KOPT-K1 (cell line): Measurements from ENCODE around the gene FOXD4L5.
"Not testable (repeated sequence)": the region's sequence is repeated elsewhere in the genome, so short reads cannot be mapped to it uniquely, and the experiment has no call there.

Experiments
- H3K27ac ChIP-seq: fragments of 200-600 bp; sonication (generic); 2 replicates; pipeline ENCODE4 v1.5.1; 2016; ENCODE audit warnings: antibody characterized with exemption, mild to moderate bottlenecking, low read depth, low read length; ENCODE audit not compliant: poor library complexity, severe bottlenecking
- H3K36me3 ChIP-seq: fragments of 200-600 bp; sonication (generic); 2 replicates; pipeline ENCODE4 v1.5.1; 2017; ENCODE audit warnings: antibody characterized with exemption, mild to moderate bottlenecking, low read length, moderate library complexity; ENCODE audit not compliant: insufficient read depth
- H3K9me3 ChIP-seq: fragments of 200-600 bp; sonication (generic); 2 replicates; pipeline ENCODE4 v1.5.1; 2017; ENCODE audit warnings: antibody characterized with exemption, low read length, mild to moderate bottlenecking; ENCODE audit not compliant: insufficient read depth, poor library complexity, severe bottlenecking

Gene FOXD4L5

DNA sequence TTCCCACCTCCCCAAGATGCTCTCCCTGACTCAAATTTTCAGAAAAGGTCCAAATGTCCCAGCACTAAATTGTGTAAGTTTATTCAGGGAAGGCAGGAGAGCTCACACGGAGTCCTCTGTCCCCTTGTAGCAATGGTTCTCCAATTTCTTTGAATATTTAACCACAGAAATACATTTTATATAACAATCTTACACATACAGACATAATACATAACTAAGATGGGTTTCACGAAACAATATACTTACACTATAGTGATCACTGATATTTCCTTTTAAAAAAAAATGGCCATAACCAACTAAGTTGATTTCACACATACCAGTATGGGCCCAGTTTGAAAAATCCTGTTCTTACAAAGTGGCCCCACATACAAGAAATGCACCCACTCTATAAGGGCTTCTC is at the start of gene FOXD4L5:
Gene FOXD4L5 (minus strand): TSS at position 101 of the 400 bp plus-strand sequence. CDS start 832 bp downstream, outside the sequence.
- not testable (repeated sequence) for H3K36me3 ChIP-seq, H3K27ac ChIP-seq, H3K9me3 ChIP-seq

DNA sequence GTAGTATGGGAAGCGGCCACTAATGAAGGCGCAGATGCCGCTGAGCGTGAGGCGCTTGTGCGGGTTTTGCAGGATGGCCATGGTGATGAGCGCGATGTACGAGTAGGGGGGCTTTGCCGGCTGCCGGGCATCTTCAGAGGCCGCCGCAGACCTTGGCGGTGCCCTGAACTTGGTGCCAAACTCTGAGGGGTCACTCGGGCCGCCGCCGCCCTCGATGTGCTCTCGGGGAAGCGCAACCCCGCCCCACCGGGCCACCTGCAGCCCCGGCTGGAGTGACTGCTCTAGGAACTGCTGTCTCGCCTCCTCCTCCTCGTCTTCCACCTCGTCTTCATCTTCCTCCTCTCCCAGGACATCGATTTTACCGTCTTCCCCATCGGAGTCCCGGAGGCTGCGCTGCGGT is 1.1 kb downstream of the FOXD4L5 start:
- not testable (repeated sequence) for H3K9me3 ChIP-seq, H3K27ac ChIP-seq, H3K36me3 ChIP-seq

DNA sequence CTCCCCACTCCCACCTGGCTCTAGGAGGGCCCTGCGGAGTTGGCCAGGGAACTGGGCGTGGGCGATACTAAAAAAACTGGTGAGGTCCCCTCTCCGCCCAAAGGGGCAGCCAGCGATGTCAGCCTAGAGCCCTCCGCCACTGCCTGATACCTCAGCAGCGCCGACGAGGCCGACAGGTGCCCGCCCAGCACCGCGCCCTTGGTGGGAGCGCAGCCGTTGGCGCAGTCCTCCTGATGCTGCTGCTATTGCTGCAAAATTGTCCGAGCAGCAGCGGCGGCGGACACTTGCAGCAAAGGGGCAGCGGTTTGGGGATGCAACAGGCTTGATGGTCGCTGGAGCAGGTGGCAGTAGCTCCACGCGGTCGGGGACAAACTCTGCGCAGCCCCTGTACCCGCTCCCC is 2.0 kb downstream of the FOXD4L5 start:
- H3K27ac ChIP-seq, H3K36me3 ChIP-seq, H3K9me3 ChIP-seq: not testable (repeated sequence)
